NB4 (cell line): ENCODE data around the gene HNRNPA1L2.
A peak's percentile ranks its signal among the peaks of the same experiment; 100 is the strongest.
"Not testable (repeated sequence)": the region's sequence is repeated elsewhere in the genome, so short reads cannot be mapped to it uniquely, and the experiment has no call there.

Experiments
- DNase-seq: peaks from one replicate; pipeline ENCODE4 v3.0.0; 2010; ENCODE audit warnings: low read depth
- H3K4me3 ChIP-seq: one replicate; pipeline ENCODE4 v1.5.1; 2011; ENCODE audit warnings: mild to moderate bottlenecking, low read depth, low read length, moderate library complexity
- MYC ChIP-seq: IDR thresholded peaks from 2 replicates; pipeline ENCODE4 v1.6.1; 2011; ENCODE audit warnings: low read depth, low read length
- POLR2A ChIP-seq: IDR thresholded peaks from 2 replicates; pipeline ENCODE4 v1.6.1; 2011; ENCODE audit warnings: mild to moderate bottlenecking; ENCODE audit not compliant: insufficient read length; ENCODE audit errors: extremely low read depth
- TF ChIP-seq, protein P1 (sequence below): IDR thresholded peaks from one replicate; pipeline ENCODE4 v1.5.1; 2012; ENCODE audit warnings: low read depth, low read length
- TF ChIP-seq, protein P2 (sequence below): IDR thresholded peaks from 2 replicates; pipeline ENCODE4 v1.6.1; 2011; ENCODE audit warnings: low read depth, low read length

HNRNPA1L2 gene

DNA sequence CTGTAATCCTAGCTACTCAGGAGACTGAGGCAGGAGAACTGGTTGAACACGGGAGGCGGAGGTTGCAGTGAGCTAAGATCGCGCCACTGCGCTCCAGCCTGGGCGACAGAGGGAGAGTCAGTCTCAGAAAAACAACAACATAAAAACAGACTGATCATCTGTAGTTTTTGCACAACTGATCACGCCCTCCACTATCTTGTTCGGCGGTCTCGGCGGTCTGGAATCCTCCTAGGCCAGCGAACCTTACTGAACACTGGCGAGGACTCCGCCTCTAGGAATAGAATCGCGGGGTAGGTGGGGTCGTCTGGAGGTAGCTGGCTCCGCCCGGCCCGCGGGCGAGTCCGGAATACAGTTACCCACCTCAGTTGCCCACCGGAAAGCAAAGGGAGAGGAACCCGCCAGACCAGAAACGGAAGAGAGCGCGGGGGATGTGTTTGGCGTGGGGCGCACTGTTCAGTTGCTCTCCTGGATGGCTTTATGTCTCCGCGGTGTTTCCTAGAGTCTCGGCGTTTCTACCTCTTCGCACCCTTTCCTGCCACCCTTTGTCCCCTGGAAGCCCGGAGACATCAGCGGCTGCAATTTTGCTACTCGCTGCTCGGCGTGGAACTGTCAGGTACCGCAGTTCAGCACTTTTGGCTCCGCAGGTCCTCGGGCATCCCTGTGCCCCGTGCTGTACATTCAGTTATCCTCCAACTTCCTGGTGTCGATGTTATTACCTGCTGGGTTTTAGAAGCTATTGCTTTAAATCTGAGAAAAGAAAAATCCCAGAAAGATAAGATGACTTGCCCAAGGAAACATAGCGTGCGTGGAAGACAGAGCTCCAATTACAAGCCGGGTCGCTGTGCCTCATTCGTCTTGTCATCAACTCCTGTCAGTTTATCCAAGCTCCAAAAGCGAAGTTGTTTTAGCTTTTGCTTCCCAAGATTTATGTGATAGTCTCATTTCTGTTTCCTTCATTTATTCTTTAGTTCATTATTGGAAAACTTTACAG, 24.9 kb upstream of the HNRNPA1L2 start:
- peak; percentile 94 for DNase-seq
- peak overlapping the region; percentile 92 for H3K4me3 ChIP-seq
- TF ChIP-seq, protein P1, sequence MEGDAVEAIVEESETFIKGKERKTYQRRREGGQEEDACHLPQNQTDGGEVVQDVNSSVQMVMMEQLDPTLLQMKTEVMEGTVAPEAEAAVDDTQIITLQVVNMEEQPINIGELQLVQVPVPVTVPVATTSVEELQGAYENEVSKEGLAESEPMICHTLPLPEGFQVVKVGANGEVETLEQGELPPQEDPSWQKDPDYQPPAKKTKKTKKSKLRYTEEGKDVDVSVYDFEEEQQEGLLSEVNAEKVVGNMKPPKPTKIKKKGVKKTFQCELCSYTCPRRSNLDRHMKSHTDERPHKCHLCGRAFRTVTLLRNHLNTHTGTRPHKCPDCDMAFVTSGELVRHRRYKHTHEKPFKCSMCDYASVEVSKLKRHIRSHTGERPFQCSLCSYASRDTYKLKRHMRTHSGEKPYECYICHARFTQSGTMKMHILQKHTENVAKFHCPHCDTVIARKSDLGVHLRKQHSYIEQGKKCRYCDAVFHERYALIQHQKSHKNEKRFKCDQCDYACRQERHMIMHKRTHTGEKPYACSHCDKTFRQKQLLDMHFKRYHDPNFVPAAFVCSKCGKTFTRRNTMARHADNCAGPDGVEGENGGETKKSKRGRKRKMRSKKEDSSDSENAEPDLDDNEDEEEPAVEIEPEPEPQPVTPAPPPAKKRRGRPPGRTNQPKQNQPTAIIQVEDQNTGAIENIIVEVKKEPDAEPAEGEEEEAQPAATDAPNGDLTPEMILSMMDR: no peak
- TF ChIP-seq, protein P2, sequence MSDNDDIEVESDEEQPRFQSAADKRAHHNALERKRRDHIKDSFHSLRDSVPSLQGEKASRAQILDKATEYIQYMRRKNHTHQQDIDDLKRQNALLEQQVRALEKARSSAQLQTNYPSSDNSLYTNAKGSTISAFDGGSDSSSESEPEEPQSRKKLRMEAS: peak; percentile 70
- TF ChIP-seq POLR2A (peak; percentile 76), MYC (peak; percentile 87)

DNA sequence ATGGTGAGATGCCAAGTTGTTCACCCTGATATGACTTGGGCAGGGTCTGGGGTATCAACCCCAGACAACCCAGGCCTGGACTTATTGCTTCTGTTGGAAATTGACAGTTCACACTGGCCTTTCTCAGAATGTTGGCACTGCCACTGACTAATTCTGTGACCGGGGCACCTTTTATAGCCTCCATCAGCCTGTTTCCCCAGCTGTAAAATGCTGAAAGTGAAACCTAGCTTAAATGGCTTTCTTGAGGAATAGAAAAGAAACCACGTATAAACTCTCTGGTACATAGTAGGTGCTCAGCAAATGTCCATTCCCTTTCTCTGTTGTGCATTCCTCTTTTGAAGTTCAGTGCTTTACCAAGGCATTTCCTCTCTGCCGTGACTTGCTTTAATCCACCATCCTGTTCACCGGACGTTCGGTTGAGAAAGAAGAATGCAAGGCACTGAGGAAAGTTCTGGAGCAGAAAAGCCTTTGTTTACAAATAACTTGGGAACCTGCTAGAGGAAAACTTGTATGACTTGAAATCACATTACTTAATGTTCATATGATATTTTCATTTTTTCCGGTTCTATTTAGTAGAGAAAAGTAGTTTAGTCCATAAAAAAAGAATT, 11.0 kb upstream of the HNRNPA1L2 start:
- not testable (repeated sequence) for DNase-seq, H3K4me3 ChIP-seq

DNA sequence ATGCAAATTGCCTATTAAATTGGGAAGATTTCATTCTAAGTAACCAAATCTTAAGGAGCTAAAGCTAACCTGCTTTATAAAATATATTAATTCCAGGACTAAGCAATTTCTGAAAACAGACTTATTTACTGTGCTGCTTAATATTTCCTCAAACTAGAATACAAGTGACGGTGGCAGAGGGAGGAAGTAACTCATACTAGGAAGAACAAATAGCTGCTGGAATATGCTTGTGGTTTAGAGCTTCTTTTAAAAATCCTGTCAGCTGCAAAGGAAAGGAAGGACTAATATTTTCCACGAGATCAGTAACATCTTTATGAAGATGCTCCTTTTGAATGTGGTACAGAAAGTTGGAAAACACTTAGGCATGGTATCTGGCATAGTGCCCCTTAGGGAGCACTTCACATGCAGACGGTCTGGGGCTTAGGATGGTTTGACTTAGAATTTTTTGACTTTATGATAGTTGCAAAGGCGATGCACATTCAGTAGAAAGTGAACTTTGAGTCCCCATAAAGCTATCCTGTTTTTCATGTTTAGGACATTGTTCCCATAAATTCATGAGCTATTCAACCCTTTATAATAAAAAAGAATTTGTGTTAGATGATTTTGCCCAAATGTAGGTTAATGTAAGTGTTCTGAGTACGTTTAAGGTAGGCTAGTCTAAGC, 3.4 kb upstream of the HNRNPA1L2 start:
- DNase-seq: no peak
- H3K4me3 ChIP-seq: no peak overlapping the region
- TF ChIP-seq, protein P2: no peak
- TF ChIP-seq POLR2A: no peak
- TF ChIP-seq MYC: no peak
- TF ChIP-seq, protein P1: no peak

DNA sequence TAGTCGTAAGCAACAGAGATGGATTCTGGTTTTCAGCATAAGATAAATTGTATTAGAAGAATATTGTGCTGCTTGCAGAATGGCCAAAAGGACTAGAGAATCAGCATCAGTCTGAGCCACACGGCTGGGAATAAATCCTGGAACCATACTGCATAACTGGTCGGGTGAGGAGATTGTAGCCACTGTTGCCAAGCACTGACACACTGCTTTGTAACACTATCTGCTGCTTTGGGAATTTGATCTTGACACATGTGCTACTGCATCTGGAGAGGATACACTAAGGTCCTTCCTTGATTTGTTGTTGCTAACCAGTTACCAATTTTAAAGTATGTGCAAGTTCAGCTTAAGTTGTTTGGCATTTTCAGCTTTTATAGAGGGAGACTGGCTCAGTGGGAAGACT, 1.9 kb downstream of the HNRNPA1L2 start:
- no peak for DNase-seq
- TF ChIP-seq POLR2A (no peak), MYC (no peak)
- TF ChIP-seq, protein P1: no peak
- TF ChIP-seq, protein P2: no peak
- H3K4me3 ChIP-seq: no peak overlapping the region

DNA sequence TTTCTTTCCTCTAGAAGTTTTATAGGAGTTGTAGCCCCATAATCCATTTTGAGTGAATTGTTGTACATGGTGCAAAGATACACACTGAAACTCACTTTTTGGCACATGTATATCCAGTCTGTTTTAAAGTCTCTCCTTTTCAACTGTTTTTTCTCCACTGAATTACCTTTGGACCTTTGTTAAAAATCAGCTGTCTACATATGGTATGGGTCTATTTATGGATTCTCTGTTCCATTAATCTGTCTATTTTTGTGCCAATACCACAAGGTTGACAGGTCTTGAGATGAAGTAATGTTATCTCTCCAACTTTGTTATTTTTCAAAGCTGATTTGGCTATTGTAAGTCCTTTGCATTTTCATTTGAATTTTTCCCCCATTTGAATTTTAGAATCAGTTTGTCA, 4.7 kb downstream of the HNRNPA1L2 start:
- H3K4me3 ChIP-seq: no peak overlapping the region
- TF ChIP-seq, protein P2: no peak
- TF ChIP-seq MYC: no peak
- TF ChIP-seq, protein P1: no peak
- TF ChIP-seq POLR2A: no peak
- DNase-seq: no peak

DNA sequence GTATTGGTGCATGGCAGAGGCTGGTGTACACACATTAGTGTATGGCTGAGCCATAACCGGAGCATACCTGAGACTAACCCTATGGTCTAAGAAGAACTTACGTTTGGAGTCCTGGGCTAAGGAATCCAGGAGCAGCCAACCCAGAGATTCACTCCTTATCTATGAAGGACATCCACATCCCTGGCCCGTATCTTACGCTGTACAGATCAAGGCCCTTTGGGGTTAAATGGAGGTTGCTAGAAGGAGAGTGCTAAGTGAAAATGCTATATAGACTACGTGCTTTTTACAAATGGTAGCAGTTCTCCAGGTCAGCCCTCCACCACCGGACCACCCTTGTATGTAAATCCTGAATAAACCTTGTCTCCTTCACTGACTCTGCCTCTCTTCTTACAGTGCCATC, 8.5 kb downstream of the HNRNPA1L2 start:
- H3K4me3 ChIP-seq: peak overlapping the region; percentile 95
- DNase-seq: no peak
- no peak for TF ChIP-seq MYC
- TF ChIP-seq POLR2A: no peak
- TF ChIP-seq, protein P2: no peak
- TF ChIP-seq, protein P1: no peak
